Fibroblast of the aortic adventitia (primary cell): Measurements from ENCODE around the gene EMILIN2. TPM values are rescaled to one million over a fixed set of nuclear protein-coding genes. Genes with fewer than 3 reads are reported as not detected.
A peak's percentile ranks its signal among the peaks of the same experiment; 100 is the strongest.

Source experiments
- DNase-seq: peaks from one replicate; pipeline ENCODE4 v3.0.0-alpha.2; 2010; ENCODE audit warnings: low read depth
- H3K4me3 ChIP-seq: 2 replicates; pipeline ENCODE4 v1.5.1; 2011; ENCODE audit warnings: low read depth, mild to moderate bottlenecking, control low read depth, low read length, moderate library complexity
- CTCF ChIP-seq: IDR thresholded peaks from 2 replicates; pipeline ENCODE4 v1.5.1; 2011; ENCODE audit warnings: mild to moderate bottlenecking, low read length, control low read depth, inconsistent platforms; ENCODE audit not compliant: insufficient read depth
- total RNA-seq: library from RNA; depleted of rRNA; stranded (reverse); fragments of >200 nt; gene quantifications from 2 replicates; pipeline ENCODE4 v1.2.3, GENCODE V29; 2012; ENCODE audit warnings: low replicate concordance

EMILIN2 gene
- total RNA-seq, 1 donor = 11.2 TPM

- TF ChIP-seq CTCF = no peak
- no peak overlapping the region for H3K4me3 ChIP-seq
- peak; percentile 53 for DNase-seq
Observed at GRCh38 chr18:2956056-2956455, 109.2 kb downstream of the EMILIN2 start.

GRCh38 chr18:2958819-2959298, 112.1 kb downstream of the EMILIN2 start:
- no peak overlapping the region for H3K4me3 ChIP-seq
- DNase-seq = peak; percentile 82
- TF ChIP-seq CTCF = no peak

GRCh38 chr18:2959341-2959740, 112.5 kb downstream of the EMILIN2 start:
- no peak for DNase-seq
- no peak for TF ChIP-seq CTCF
- no peak overlapping the region for H3K4me3 ChIP-seq

- TF ChIP-seq CTCF = no peak
- H3K4me3 ChIP-seq = no peak overlapping the region
- no peak for DNase-seq
Observed at GRCh38 chr18:2960983-2961696, 114.3 kb downstream of the EMILIN2 start.

GRCh38 chr18:2961821-2962220, 115.0 kb downstream of the EMILIN2 start:
- no peak overlapping the region for H3K4me3 ChIP-seq
- peak; percentile 77 for DNase-seq
- no peak for TF ChIP-seq CTCF

- TF ChIP-seq CTCF = no peak
- no peak for DNase-seq
- no peak overlapping the region for H3K4me3 ChIP-seq
Observed at GRCh38 chr18:2963048-2963447, 116.2 kb downstream of the EMILIN2 start.
